GM18502 (cell line): ENCODE results near the gene KDM7A.

Experiments used
- ATAC-seq: cut with Tn5 transposase; IDR thresholded peaks from one replicate; pipeline ENCODE4 v1.9.1; 2021; ENCODE audit warnings: mild to moderate bottlenecking; ENCODE audit not compliant: unreplicated experiment, poor library complexity

KDM7A gene

DNA sequence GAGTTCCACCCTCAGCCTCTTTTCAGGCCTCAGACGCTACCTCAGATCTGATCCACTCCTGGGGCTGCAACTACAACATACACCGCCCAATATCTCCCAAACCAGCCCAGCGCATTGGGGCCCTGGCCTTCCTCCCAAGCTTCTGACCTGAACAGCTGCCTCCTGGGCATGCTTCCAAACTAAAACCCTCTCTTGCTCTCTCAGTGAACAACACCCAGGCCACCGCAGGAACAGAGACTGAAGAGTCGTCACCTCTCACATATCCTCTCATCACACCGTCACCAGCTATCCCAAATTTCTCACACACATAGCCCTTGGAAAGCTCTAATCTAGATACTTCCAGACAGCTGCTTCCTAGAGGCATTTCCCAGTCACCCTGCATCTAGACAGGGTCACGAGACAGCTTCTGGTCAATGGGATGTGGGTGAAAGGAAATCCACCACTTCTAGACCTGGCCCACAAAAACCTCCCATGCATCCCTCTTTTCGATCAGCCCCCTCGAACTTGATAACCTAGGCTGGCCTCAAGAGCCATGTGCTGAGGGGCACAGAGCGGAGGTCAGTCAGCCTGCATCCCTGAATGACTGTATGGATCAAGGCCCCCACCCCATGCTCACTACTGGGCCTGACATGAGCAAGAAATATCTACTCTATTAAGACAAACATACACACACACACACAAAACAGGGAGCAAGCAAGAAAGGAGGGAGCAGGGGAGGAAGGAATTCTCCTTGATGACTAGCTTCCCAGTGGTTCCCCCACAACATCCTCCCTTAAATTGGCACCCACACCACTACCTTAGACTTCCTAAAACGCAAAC is 115.8 kb downstream of the KDM7A start:
- no peak for ATAC-seq

DNA sequence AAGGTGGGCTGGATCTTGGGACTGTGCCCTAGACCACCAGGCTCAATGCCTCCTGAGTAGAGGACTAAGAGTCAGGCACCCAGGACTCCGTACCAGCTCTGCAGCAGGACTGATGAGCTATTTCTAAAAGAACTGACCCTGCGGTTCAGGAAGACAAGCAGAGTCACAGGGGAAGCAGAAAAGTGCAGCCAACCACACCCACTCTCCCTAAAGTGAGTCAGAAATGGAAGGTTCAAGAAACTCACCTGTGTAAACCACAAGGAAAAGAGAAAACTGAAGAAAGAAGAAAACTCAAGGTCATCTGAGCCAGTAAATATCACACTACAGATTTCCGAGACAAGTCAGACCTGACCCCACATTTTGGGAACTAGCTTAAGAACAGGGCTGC is 116.5 kb downstream of the KDM7A start:
- ATAC-seq, result no peak

- no peak for ATAC-seq
Measured at GRCh38 chr7:140059273-140060242, 117.2 kb downstream of the KDM7A start.

DNA sequence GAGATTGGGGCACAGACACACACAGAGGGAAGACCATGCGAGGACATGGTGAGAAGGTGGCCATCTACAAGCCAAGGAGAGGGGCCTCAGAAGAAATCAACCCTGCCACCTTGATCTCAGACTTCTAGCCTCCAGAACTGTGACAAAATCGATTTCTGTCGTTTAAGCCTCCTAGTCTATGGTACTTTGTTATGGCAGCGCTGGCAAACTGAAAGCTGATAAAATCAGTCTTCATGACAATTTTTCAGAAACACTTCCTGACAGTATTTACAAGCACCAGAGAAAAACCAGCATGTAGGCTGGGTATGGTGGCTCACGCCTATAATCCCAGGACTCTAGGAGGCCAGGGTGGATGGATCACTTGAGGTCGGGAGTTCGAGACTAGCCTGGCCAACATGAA is 118.3 kb downstream of the KDM7A start:
- no peak for ATAC-seq

DNA sequence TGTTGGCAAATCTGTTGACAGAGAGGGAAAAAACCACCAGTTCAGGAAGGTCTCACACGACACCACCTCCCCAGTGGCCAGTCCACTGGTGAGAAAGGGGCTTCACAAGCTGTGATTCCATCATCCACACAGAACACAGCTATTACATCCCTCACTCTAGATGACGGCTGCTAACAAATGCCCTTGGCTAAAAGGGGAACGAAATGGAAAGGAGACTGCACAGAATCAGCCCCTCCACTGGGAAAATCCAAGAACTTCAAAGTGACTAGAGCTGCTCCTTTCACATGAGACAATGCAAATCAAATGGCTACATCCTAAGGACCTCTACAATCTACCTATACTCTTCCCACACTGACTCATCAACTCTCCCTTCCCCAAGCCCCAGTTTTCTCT is 119.6 kb downstream of the KDM7A start:
- no peak for ATAC-seq

DNA sequence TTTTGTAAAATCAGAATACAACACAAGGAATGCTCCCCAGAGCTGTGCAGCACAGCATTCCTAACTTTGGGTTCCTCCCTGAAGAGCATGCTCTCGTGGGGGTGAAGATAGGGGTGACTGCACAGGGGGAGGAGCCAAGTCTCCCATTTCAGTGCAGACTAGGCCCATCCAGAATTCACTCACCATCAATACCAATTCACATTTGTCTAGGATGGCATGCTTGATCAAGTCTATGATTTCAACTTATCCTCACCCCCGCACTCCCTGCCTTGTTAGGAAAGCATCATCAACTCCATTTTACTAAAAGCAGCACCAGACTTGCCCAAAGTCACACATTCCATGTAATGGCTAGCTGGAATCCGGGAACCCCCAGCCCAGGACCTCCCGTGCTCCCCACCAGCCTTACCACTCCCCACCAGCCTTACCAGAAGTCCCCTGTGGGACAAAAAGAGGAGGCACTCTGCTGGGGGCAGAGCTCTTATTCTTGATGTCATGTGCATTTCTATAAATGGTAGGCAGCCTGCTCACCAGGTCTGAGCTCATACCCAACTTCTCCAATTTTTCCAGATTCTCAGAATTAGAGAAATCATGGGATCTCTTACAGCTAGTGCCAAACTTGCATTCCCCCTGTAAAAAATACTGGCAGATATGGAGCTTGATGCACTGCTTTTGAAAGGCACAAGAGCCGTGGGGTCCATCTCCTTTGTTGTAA is 120.2 kb downstream of the KDM7A start:
- ATAC-seq, result no peak

GRCh38 chr7:140055833-140056232 is 121.0 kb downstream of the KDM7A start:
- ATAC-seq, result no peak

DNA sequence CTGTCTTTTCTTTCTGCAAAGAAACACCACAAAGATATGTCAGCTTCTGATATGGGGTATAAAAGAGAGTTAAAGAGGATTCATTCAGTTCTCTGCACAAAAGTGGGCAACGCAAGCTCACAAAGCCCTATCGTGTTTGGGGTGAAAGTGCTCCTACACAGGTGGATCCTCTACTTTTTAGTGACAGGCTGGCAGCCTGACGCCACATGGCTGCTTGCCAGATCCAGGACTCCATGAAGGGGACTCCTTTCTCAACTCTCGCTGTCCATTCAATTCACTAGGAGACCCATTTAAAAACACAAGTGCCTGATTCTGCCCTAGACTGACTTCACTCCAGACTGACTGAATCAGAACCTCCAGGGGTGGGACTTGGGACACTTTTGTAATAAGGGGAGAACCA is 122.0 kb downstream of the KDM7A start:
- ATAC-seq, result no peak

- ATAC-seq, result peak; percentile 94
Measured at GRCh38 chr7:140053812-140054539, 122.8 kb downstream of the KDM7A start.

DNA sequence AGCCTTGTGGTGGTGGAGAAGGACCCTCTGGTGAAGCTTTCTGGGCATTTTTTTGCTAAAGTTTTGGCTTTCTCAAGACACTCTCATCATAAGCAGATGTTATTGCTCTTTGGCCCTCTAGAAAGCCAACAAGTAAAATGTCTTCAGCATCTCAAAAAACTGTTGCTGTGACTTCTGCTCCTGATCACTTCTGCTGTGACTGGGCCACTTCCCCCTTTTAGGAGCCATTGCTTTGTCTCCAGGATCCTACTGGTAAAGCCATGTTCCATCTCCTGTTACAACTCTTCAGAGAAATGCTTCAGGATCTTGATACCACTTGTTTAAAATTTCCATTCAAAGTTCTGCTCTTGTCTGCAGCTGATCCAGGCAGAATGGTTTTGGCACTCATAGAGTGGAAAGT is 125.0 kb downstream of the KDM7A start:
- ATAC-seq, result no peak

DNA sequence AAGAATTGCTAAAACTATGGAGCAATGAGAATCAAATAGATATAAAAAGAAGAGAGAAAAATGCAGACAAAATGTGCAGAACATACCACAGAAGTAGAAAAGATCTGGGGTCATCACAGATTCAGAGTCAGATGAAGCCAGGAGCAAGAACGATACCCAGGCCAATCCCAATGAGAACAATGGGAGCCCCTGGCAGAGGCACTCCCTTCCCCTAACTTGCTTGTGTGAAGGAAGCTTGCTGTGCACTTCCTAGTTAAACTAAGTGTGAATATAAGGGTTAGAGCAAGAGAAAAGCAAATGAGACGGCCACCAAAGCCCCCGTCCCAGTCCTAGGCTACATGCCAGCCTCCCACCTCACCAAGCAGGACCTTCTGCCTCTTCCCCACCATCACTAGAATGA is 126.7 kb downstream of the KDM7A start:
- ATAC-seq, result no peak

DNA sequence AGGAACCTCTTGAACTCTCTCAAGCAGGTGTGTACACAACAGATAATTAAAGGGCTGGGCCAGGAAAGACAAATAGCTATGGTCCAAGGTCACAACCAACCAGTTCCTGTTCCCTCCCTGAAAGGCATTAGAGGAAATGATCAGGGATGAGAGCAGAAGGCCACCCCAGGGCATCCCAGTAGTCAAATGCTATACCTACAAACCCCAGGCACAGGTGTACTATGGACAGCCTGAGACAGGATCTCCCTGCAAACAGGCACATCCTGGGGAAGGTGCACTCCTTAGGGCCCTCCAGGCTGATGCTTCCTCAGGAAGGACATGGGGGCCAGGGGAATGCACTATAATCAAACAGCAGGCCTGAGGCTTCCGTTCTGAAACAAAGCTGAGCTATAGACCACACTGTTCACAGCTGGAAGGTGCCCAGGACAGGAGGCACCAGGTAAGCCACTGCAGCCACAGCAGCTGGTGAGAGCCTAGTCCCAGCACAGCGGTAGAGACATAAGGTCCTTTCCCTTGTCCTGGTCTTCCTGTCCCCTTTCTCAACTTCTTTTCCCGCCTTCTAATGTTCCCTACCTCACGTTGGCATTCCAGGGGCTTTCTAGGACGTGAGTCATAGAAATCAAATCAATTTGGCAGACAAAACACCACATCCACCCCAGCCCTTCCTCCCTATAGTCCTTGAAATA is 127.3 kb downstream of the KDM7A start:
- no peak for ATAC-seq

DNA sequence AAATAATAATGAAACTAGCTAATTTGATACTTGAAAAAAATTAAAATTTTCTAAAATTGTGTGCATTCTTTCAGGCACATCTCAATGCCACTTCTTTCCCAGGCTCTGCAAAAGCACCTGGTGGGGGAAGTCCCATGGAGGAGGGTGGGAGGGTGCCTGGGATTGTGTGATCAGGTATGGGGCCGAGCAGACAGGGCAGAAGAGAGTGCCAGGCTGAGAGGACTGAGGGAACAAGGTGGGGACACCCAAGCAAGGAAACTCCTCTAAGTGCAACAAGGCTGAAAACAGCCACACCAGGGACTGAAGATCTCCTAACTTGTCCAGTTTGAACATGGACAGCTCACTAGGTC is 127.8 kb downstream of the KDM7A start:
- no peak for ATAC-seq

DNA sequence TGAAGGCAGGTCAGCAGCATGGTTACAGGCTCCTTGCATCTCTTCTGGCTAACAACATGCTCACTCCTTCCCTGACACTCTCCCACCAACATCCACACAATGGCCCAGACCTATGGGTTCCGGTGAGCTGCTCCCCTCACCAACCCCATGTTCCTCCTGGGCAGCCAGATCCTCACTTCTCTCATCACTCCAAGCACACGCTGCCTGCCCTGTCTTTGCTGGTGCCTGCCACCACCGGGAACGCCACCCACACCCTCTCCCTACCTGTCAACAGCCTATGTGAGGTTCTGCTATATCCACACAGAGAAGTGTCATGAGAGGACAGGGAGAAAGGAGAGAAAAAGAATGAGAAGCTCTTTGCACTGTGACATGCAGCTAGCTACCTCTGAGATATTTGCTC is 128.6 kb downstream of the KDM7A start:
- no peak for ATAC-seq

DNA sequence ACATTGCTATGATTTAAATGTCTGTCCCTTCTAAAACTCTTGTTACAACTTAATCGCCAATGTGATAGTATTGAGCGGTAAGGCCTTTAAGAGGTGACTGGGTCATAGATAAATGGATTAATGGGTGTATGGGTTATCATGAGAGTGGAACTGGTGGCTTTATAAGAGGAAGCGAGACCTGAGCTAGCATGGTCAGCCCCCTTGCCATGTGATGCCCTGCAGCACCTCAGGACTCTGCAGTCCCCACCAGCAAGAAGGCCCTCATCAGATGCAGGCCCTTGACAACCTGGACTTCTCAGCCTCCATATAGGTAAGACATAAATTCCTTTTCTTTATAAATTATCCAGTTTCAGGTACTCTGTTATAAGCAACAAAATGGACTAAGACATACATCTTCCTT is 129.6 kb downstream of the KDM7A start:
- ATAC-seq, result no peak

GRCh38 chr7:140045697-140046096 is 131.1 kb downstream of the KDM7A start:
- ATAC-seq, result no peak

DNA sequence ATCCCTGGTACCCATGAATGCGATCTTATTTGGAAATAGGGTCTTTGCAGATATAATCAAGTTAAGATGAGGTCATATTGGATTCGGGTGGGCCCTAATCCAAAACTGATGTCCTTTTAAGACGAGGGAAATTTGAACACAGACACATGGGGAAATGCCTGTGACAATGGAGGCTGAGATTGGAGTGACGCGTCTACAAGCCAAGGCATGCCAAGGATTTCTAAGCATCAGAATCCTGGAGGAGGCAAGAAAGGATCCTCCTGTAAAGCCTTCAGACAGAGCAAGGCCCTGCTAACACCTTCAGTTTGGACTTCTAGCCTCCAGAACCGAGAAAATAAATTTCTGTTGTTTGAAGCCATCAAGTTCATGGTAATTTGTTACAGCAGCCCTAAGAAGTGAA is 132.5 kb downstream of the KDM7A start:
- no peak for ATAC-seq

DNA sequence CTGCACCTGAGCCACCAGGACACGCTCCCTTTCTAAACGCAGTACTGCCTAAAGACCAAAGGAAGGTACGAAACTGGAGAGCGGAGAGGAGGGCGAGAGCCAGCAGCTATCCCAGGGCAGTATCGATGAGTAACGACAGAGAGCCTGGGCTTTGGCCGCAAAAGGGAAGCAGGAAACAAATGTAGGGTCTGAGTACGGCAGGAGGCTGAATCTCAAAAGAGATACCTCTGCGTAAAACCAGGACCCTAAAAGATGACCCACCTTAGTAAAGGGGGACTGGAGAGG is 134.5 kb downstream of the KDM7A start:
- no peak for ATAC-seq

DNA sequence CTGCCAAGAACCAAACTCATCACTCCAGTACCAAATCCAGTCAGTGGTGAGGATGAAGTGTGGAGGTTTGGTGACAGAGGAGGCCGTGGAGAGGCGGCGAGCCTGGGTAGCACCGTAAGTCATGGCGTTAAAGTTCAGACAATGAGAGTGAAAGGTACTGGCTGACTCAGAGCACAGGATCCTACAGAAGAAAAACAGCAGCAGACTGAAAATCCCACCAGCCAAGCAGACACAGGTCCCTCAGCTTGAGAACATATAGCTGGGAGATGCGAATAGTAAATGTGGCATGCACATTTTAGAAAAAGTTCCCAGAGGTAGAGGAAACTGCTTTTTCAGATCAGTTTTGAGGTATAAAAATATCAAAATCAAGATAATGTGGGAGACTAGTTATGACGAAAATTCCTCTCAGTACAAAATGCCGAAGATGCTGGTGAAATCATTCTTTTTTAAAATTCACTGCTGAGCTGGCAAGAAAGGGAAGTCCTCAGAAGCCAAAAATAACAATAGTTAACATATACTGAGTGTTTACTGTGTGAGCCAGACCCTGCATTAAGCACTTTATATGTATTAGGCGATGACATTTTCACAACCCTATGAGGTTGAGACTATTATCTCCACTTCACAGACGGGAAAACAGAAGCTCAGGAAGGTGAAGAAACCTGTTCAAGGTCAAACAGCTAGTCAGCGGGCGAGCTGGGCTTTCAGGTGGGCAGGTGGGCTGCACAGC is 135.0 kb downstream of the KDM7A start:
- ATAC-seq, result no peak
